Measurements from ENCODE around the gene TAF6L. TPM values are rescaled to one million over a fixed set of nuclear protein-coding genes. Genes with fewer than 3 reads are reported as not detected.

Gene TAF6L
- total and polyA plus RNA-seq, 9 of the 15 experiments (the other 6 are each of a cell fraction or from before 2014, with no cell fraction given) = 0.04 to 45.5 (median 20.8) TPM

DNA sequence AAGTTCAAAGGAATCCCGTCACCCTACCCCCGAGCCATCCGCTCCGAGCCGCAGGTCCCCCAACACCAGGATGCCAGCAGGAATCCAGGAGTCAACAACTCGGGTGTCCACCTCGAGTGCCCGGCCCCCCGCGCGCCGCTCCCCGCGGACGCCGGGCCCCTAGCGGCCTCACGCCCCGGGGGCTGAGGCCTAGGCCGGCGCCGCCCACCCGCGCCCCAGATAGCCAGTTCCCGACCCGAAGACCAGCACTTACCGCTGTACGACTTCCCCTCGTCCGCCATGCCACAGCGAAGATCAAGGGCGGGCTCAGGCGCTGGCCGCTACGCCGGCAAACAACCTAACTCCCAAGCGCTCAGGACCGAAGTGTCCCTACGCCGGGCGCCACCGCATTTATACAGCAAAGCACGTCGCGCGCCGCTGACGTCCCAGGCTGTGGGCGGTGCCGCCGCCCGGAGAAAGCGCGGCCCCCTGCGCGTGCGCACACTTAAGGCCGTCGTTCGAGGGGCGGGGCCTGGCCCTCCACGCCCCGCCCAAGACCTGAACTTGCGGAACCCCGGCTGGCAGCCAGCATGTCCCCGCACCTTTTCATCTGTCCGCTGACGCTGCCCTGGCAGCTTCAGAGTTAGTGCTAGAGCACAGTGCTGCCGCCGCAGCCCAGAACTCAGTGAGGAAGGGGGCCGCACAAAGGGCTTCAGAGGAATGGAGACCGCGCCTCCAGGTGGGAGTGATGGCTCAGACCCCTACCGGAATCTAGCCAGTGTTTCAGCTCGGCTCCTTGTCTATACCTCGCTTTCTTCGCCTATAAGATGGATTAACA lies 34.1 kb downstream of the TAF6L start, which contains the start of gene NXF1 (continued):
- TF ChIP-seq, protein P1, sequence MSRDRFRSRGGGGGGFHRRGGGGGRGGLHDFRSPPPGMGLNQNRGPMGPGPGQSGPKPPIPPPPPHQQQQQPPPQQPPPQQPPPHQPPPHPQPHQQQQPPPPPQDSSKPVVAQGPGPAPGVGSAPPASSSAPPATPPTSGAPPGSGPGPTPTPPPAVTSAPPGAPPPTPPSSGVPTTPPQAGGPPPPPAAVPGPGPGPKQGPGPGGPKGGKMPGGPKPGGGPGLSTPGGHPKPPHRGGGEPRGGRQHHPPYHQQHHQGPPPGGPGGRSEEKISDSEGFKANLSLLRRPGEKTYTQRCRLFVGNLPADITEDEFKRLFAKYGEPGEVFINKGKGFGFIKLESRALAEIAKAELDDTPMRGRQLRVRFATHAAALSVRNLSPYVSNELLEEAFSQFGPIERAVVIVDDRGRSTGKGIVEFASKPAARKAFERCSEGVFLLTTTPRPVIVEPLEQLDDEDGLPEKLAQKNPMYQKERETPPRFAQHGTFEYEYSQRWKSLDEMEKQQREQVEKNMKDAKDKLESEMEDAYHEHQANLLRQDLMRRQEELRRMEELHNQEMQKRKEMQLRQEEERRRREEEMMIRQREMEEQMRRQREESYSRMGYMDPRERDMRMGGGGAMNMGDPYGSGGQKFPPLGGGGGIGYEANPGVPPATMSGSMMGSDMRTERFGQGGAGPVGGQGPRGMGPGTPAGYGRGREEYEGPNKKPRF (IDR thresholded peaks at IDR 0.05; ENCODE audit: low read depth, low read length) = no peak
- peak; percentile 92 for TF ChIP-seq PHF20 (IDR thresholded peaks at IDR 0.05; ENCODE audit: partially characterized antibody)
- no peak for TF ChIP-seq BCOR (IDR thresholded peaks at IDR 0.05)
- no peak for TF ChIP-seq ZNF644 (tag; IDR thresholded peaks at IDR 0.05; ENCODE audit: low read depth)
- peak; percentile 99 for TF ChIP-seq TAF1 (IDR thresholded peaks at IDR 0.05; ENCODE audit: control insufficient read depth, extremely low read depth, insufficient read depth, low read length, severe bottlenecking)
- no peak for TF ChIP-seq YBX1 (IDR thresholded peaks at IDR 0.05)
- peak; percentile 74 for TF ChIP-seq ZNF263 (CRISPR knock-in tag; IDR thresholded peaks at IDR 0.05; ENCODE audit: borderline replicate concordance)
- TF ChIP-seq SRSF1 (IDR thresholded peaks at IDR 0.05; ENCODE audit: low read depth, low read length) = peak; percentile 83; the same call in 1 of the 2 replicates
- peak; percentile 83 for TF ChIP-seq C11orf30 (IDR thresholded peaks at IDR 0.05; ENCODE audit: low read depth)
- no peak for TF ChIP-seq TCFL5 (CRISPR knock-in tag; conservative IDR thresholded peaks at IDR 0.05)
- peak; percentile 46 for TF ChIP-seq POU5F1 (IDR thresholded peaks at IDR 0.05; ENCODE audit: borderline replicate concordance, low read depth, low read length, partially characterized antibody)
- no peak for TF ChIP-seq EWSR1 (IDR thresholded peaks at IDR 0.05; ENCODE audit: borderline replicate concordance, low read depth, partially characterized antibody)
- TF ChIP-seq, protein P2, sequence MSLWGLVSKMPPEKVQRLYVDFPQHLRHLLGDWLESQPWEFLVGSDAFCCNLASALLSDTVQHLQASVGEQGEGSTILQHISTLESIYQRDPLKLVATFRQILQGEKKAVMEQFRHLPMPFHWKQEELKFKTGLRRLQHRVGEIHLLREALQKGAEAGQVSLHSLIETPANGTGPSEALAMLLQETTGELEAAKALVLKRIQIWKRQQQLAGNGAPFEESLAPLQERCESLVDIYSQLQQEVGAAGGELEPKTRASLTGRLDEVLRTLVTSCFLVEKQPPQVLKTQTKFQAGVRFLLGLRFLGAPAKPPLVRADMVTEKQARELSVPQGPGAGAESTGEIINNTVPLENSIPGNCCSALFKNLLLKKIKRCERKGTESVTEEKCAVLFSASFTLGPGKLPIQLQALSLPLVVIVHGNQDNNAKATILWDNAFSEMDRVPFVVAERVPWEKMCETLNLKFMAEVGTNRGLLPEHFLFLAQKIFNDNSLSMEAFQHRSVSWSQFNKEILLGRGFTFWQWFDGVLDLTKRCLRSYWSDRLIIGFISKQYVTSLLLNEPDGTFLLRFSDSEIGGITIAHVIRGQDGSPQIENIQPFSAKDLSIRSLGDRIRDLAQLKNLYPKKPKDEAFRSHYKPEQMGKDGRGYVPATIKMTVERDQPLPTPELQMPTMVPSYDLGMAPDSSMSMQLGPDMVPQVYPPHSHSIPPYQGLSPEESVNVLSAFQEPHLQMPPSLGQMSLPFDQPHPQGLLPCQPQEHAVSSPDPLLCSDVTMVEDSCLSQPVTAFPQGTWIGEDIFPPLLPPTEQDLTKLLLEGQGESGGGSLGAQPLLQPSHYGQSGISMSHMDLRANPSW (CRISPR knock-in tag; IDR thresholded peaks at IDR 0.05) = peak; percentile 93; the same call in 1 of the 2 replicates
- no peak for TF ChIP-seq XRCC3 (IDR thresholded peaks at IDR 0.05)
- TF ChIP-seq SMC3 (conservative IDR thresholded peaks at IDR 0.05; ENCODE audit: insufficient read depth, low read depth, low read length) = 0 out of 2 replicates have a peak, but pooled peaks have one; percentile 25
- TF ChIP-seq ZNF561 (CRISPR knock-in tag; conservative IDR thresholded peaks at IDR 0.05) = no peak
- TF ChIP-seq ZFPM2 (CRISPR knock-in tag; IDR thresholded peaks at IDR 0.05) = no peak; the same call in 1 of the 2 replicates
- TF ChIP-seq NCOA2 (IDR thresholded peaks at IDR 0.05; ENCODE audit: partially characterized antibody in 2 of 2) = no peak
- no peak for TF ChIP-seq ZNF311 (CRISPR knock-in tag; IDR thresholded peaks at IDR 0.05)
- TF ChIP-seq, protein P3, sequence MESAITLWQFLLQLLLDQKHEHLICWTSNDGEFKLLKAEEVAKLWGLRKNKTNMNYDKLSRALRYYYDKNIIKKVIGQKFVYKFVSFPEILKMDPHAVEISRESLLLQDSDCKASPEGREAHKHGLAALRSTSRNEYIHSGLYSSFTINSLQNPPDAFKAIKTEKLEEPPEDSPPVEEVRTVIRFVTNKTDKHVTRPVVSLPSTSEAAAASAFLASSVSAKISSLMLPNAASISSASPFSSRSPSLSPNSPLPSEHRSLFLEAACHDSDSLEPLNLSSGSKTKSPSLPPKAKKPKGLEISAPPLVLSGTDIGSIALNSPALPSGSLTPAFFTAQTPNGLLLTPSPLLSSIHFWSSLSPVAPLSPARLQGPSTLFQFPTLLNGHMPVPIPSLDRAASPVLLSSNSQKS (CRISPR knock-in tag; IDR thresholded peaks at IDR 0.05) = no peak
- peak; percentile 89 to 94 for TF ChIP-seq MAZ (CRISPR knock-in tag; conservative IDR thresholded peaks at IDR 0.05 in 1 of 2, IDR thresholded peaks at IDR 0.05 in 1 of 2)
